Measurements from ENCODE around the gene KCTD17.

KCTD17 gene

GRCh38 chr22:37007651-37008050, 43.9 kb upstream of the KCTD17 start:
- Histone ChIP-seq H3K9ac (ENCODE audit: low read depth, low read length) (no peak overlapping the region), H2AFZ (ENCODE audit: low read depth, low read length) (no peak overlapping the region), H3K27ac (ENCODE audit: low read length) (no peak overlapping the region), H4K20me1 (ENCODE audit: insufficient read depth, low read length) (no peaks in the 10 kb centered on the region), H3K36me3 (ENCODE audit: insufficient read depth, low read length) (no peaks in the 10 kb centered on the region), H3K4me3 (ENCODE audit: low read depth in 1 of 2, low read length in 2 of 2) (no peak overlapping the region), H3K9me3 (ENCODE audit: insufficient read depth, low read length, severe bottlenecking) (no peaks in the 10 kb centered on the region), H3K4me2 (ENCODE audit: insufficient read depth, low read length) (no peak overlapping the region), H3K4me1 (ENCODE audit: insufficient read depth, low read length) (no peaks in the 10 kb centered on the region), H3K79me2 (ENCODE audit: insufficient read depth, low read length) (no peaks in the 10 kb centered on the region), H3K27me3 (ENCODE audit: insufficient read depth, low read length, poor library complexity) (peaks cover 23% of the 10 kb centered on the region)
- ATAC-seq (ENCODE audit: insufficient read depth, low read depth), result no peak
- DNase-seq, result no peak
- no peak for TF ChIP-seq EZH2 (IDR thresholded peaks at IDR 0.05; ENCODE audit: borderline replicate concordance, low read depth, low read length, severe bottlenecking)
- TF ChIP-seq CTCF (IDR thresholded peaks at IDR 0.05; ENCODE audit: borderline replicate concordance, extremely low read depth, low read length, poor library complexity, severe bottlenecking), result no peak

- H3K4me3 ChIP-seq (ENCODE audit: low read depth in 1 of 2, low read length in 2 of 2), result no peak overlapping the region
- no peak overlapping the region for H3K4me2 ChIP-seq (ENCODE audit: insufficient read depth, low read length)
- no peak for TF ChIP-seq CTCF (IDR thresholded peaks at IDR 0.05; ENCODE audit: borderline replicate concordance, extremely low read depth, low read length, poor library complexity, severe bottlenecking)
- TF ChIP-seq EZH2 (IDR thresholded peaks at IDR 0.05; ENCODE audit: borderline replicate concordance, low read depth, low read length, severe bottlenecking), result no peak
- DNase-seq (no peak), ATAC-seq (ENCODE audit: insufficient read depth, low read depth) (no peak)
- H3K79me2 ChIP-seq (ENCODE audit: insufficient read depth, low read length), result no peaks in the 10 kb centered on the region
- no peaks in the 10 kb centered on the region for H3K4me1 ChIP-seq (ENCODE audit: insufficient read depth, low read length)
- H3K9me3 ChIP-seq (ENCODE audit: insufficient read depth, low read length, severe bottlenecking), result no peaks in the 10 kb centered on the region
- H3K9ac ChIP-seq (ENCODE audit: low read depth, low read length), result no peak overlapping the region
- no peak overlapping the region for H2AFZ ChIP-seq (ENCODE audit: low read depth, low read length)
- no peaks in the 10 kb centered on the region for H3K36me3 ChIP-seq (ENCODE audit: insufficient read depth, low read length)
- H4K20me1 ChIP-seq (ENCODE audit: insufficient read depth, low read length), result no peaks in the 10 kb centered on the region
- H3K27ac ChIP-seq (ENCODE audit: low read length), result no peak overlapping the region
- H3K27me3 ChIP-seq (ENCODE audit: insufficient read depth, low read length, poor library complexity), result peaks cover 20% of the 10 kb centered on the region
Measured at GRCh38 chr22:37008365-37008764, 43.2 kb upstream of the KCTD17 start.

GRCh38 chr22:37009490-37009889, 42.1 kb upstream of the KCTD17 start:
- DNase-seq (no peak), ATAC-seq (ENCODE audit: insufficient read depth, low read depth) (no peak)
- no peaks in the 10 kb centered on the region for H3K79me2 ChIP-seq (ENCODE audit: insufficient read depth, low read length)
- no peaks in the 10 kb centered on the region for H3K4me1 ChIP-seq (ENCODE audit: insufficient read depth, low read length)
- no peak overlapping the region for H3K9ac ChIP-seq (ENCODE audit: low read depth, low read length)
- H3K4me3 ChIP-seq (ENCODE audit: low read depth in 1 of 2, low read length in 2 of 2), result no peak overlapping the region
- 0 out of 2 replicates have a peak, but pooled peaks cover under 1% of the 10 kb centered on the region for H4K20me1 ChIP-seq (ENCODE audit: insufficient read depth, low read length)
- H3K27me3 ChIP-seq (ENCODE audit: insufficient read depth, low read length, poor library complexity), result peaks cover 14% of the 10 kb centered on the region
- no peaks in the 10 kb centered on the region for H3K36me3 ChIP-seq (ENCODE audit: insufficient read depth, low read length)
- no peak overlapping the region for H3K27ac ChIP-seq (ENCODE audit: low read length)
- H3K4me2 ChIP-seq (ENCODE audit: insufficient read depth, low read length), result no peak overlapping the region
- no peaks in the 10 kb centered on the region for H3K9me3 ChIP-seq (ENCODE audit: insufficient read depth, low read length, severe bottlenecking)
- no peak overlapping the region for H2AFZ ChIP-seq (ENCODE audit: low read depth, low read length)
- TF ChIP-seq CTCF (IDR thresholded peaks at IDR 0.05; ENCODE audit: borderline replicate concordance, extremely low read depth, low read length, poor library complexity, severe bottlenecking) (no peak), EZH2 (IDR thresholded peaks at IDR 0.05; ENCODE audit: borderline replicate concordance, low read depth, low read length, severe bottlenecking) (no peak)

- no peak for TF ChIP-seq EZH2 (IDR thresholded peaks at IDR 0.05; ENCODE audit: borderline replicate concordance, low read depth, low read length, severe bottlenecking)
- TF ChIP-seq CTCF (IDR thresholded peaks at IDR 0.05; ENCODE audit: borderline replicate concordance, extremely low read depth, low read length, poor library complexity, severe bottlenecking), result no peak
- no peak overlapping the region for H3K4me2 ChIP-seq (ENCODE audit: insufficient read depth, low read length)
- H3K27ac ChIP-seq (ENCODE audit: low read length), result no peak overlapping the region
- H3K4me1 ChIP-seq (ENCODE audit: insufficient read depth, low read length), result no peaks in the 10 kb centered on the region
- no peaks in the 10 kb centered on the region for H3K36me3 ChIP-seq (ENCODE audit: insufficient read depth, low read length)
- H3K9ac ChIP-seq (ENCODE audit: low read depth, low read length), result no peak overlapping the region
- 0 out of 2 replicates have a peak, but pooled peaks cover 6% of the 10 kb centered on the region for H4K20me1 ChIP-seq (ENCODE audit: insufficient read depth, low read length)
- H3K4me3 ChIP-seq (ENCODE audit: low read depth in 1 of 2, low read length in 2 of 2), result no peak overlapping the region
- DNase-seq (no peak), ATAC-seq (ENCODE audit: insufficient read depth, low read depth) (no peak)
- no peaks in the 10 kb centered on the region for H3K9me3 ChIP-seq (ENCODE audit: insufficient read depth, low read length, severe bottlenecking)
- H2AFZ ChIP-seq (ENCODE audit: low read depth, low read length), result no peak overlapping the region
- H3K27me3 ChIP-seq (ENCODE audit: insufficient read depth, low read length, poor library complexity), result peaks cover 14% of the 10 kb centered on the region
- no peaks in the 10 kb centered on the region for H3K79me2 ChIP-seq (ENCODE audit: insufficient read depth, low read length)
Measured at GRCh38 chr22:37010174-37010573, 41.4 kb upstream of the KCTD17 start.
